ENCODE measurements around the gene SLCO1B3. TPM values are rescaled to one million over a fixed set of nuclear protein-coding genes. Genes with fewer than 3 reads are reported as not detected.

The SLCO1B3 gene
- total RNA-seq, 6 experiments from 2014 or later, result 21.3 to 245 (median 65.4) TPM

- ATAC-seq (peak in 1 of 4 donors; percentile 8), DNase-seq (no peak)
- Histone ChIP-seq H3K4me3 (no peak overlapping the region), H3K36me3 (peaks cover 0 to 31% (median 0%) of the 10 kb centered on the region in 4 donors), H3K9me3 (no peaks in the 10 kb centered on the region), H3K4me1 (peaks cover 0 to 18% (median 0%) of the 10 kb centered on the region in 4 donors), H3K27me3 (no peaks in the 10 kb centered on the region), H3K27ac (no peak overlapping the region)
- intact Hi-C loops (cut with DNase I), result no loop called here
- TF ChIP-seq POLR2A (IDR thresholded peaks at IDR 0.05) (no peak), CTCF (IDR thresholded peaks at IDR 0.05) (no peak)
- WGBS (ENCODE audit: insufficient coverage, low coverage, low lambda C conversion rate, missing lambda C conversion rate), result 51% methylated on average over 2 of the region's 2 CpGs
These were observed 75.0 kb downstream of the SLCO1B3 start for GRCh38 chr12:20885552-20885951.

- Histone ChIP-seq H3K4me1 (peaks cover 0 to 16% (median 0%) of the 10 kb centered on the region in 4 donors), H3K27ac (peak overlapping the region in 1 of 3 donors; percentile 52), H3K36me3 (peaks cover 0 to 7% (median 2%) of the 10 kb centered on the region in 4 donors), H3K9me3 (no peaks in the 10 kb centered on the region), H3K27me3 (no peaks in the 10 kb centered on the region), H3K4me3 (no peak overlapping the region)
- DNase-seq (peak in 1 of 3 donors; percentile 71), ATAC-seq (peak; percentile 79 to 88 (median 84))
- TF ChIP-seq POLR2A (IDR thresholded peaks at IDR 0.05) (no peak), CTCF (IDR thresholded peaks at IDR 0.05) (no peak)
- WGBS (ENCODE audit: insufficient coverage, low coverage, low lambda C conversion rate, missing lambda C conversion rate), result 31% methylated on average over 6 of the region's 6 CpGs
- intact Hi-C loops (cut with DNase I), result no loop called here
These were observed 106.8 kb downstream of the SLCO1B3 start for GRCh38 chr12:20917269-20917668.

- no peaks in the 10 kb centered on the region for H3K9me3 ChIP-seq
- no peak for TF ChIP-seq CTCF (IDR thresholded peaks at IDR 0.05)
- no peak for TF ChIP-seq POLR2A (IDR thresholded peaks at IDR 0.05)
- H3K4me3 ChIP-seq, result no peak overlapping the region
- intact Hi-C loops (cut with DNase I), result no loop called here
- DNase-seq (no peak), ATAC-seq (peak; percentile 60 to 78 (median 66))
- H3K27me3 ChIP-seq, result no peaks in the 10 kb centered on the region
- H3K27ac ChIP-seq, result peak overlapping the region in 1 of 3 donors; percentile 52
- H3K36me3 ChIP-seq, result peaks cover 0 to 5% (median 2%) of the 10 kb centered on the region in 4 donors
- 50% methylated on average over 1 of the region's 1 CpG for WGBS (ENCODE audit: insufficient coverage, low coverage, low lambda C conversion rate, missing lambda C conversion rate)
- peaks cover 0 to 16% (median 0%) of the 10 kb centered on the region in 4 donors for H3K4me1 ChIP-seq
These were observed 107.3 kb downstream of the SLCO1B3 start for GRCh38 chr12:20917819-20918218.

- no peaks in the 10 kb centered on the region for H3K36me3 ChIP-seq
- no peaks in the 10 kb centered on the region for H3K4me1 ChIP-seq
- H3K27ac ChIP-seq, result no peak overlapping the region
- peak in 3 of 4 donors; percentile 41 to 47 (median 42) for ATAC-seq
- H3K9me3 ChIP-seq, result no peaks in the 10 kb centered on the region
- DNase-seq, result no peak
- intact Hi-C loops (cut with DNase I), result no loop called here
- no peaks in the 10 kb centered on the region for H3K27me3 ChIP-seq
- H3K4me3 ChIP-seq, result no peak overlapping the region
- TF ChIP-seq POLR2A (IDR thresholded peaks at IDR 0.05), result no peak
- TF ChIP-seq CTCF (IDR thresholded peaks at IDR 0.05), result no peak
- 72% methylated on average over 3 of the region's 4 CpGs for WGBS (ENCODE audit: insufficient coverage, low coverage, low lambda C conversion rate, missing lambda C conversion rate)
These were observed 121.4 kb downstream of the SLCO1B3 start for GRCh38 chr12:20931894-20932293.

Data from right lobe of liver (tissue), 6 donors.